Heart right ventricle (tissue), 16 donors: ENCODE data around the gene TNN. TPM values are rescaled to one million over a fixed set of nuclear protein-coding genes. Genes with fewer than 3 reads are reported as not detected.

Experiments used
- ATAC-seq, 8 donors: fragments of 200-7000 bp; cut with Tn5 transposase; one replicate each; pipeline ENCODE4 v1.9.1; 2020; ENCODE audit warnings: mild to moderate bottlenecking in 8 of 8, moderate library complexity in 8 of 8, moderate number of reproducible peaks in 1 of 8
- DNase-seq, 2 donors: peaks; one replicate each; pipeline ENCODE4 v3.0.0-alpha.2; 2020
- H3K27ac ChIP-seq, 10 donors: fragments of 200-600 bp; sonication (generic) in 2 of 10; one replicate each; pipeline versions ENCODE4 v1.5.0 to v1.8.0; 2020 to 2022; ENCODE audit warnings: mild to moderate bottlenecking in 3 of 10
- H3K27me3 ChIP-seq, 7 donors: fragments of 200-600 bp; one replicate each; pipeline ENCODE4 v1.8.0; 2021 to 2022; ENCODE audit warnings: mild to moderate bottlenecking in 2 of 7
- H3K36me3 ChIP-seq, 9 donors: fragments of 200-600 bp; sonication (generic) in 1 of 9; one replicate each; pipeline versions ENCODE4 v1.5.0 to v1.8.0; 2020 to 2022; ENCODE audit warnings: mild to moderate bottlenecking in 2 of 9
- H3K4me1 ChIP-seq, 9 donors: fragments of 200-600 bp; sonication (generic) in 1 of 9; one replicate each; pipeline versions ENCODE4 v1.5.0 to v1.8.0; 2020 to 2022; ENCODE audit warnings: mild to moderate bottlenecking in 4 of 9
- H3K4me3 ChIP-seq, 10 donors: fragments of 200-600 bp; sonication (generic) in 2 of 10; one replicate each; pipeline versions ENCODE4 v1.5.0 to v1.8.0; 2020 to 2022; ENCODE audit warnings: mild to moderate bottlenecking in 7 of 10, moderate library complexity in 2 of 10
- H3K9me3 ChIP-seq, 11 donors: fragments of 200-600 bp in 10 of 11; sonication (generic) in 2 of 11; one replicate each; pipeline versions ENCODE4 v1.5.0 to v1.8.0; 2013 to 2022; ENCODE audit warnings: mild to moderate bottlenecking in 2 of 11, control low read depth in 1 of 11, moderate library complexity in 1 of 11
- CTCF ChIP-seq, 9 donors: fragments of 200-600 bp; sonication (generic) in 2 of 9; IDR thresholded peaks; one replicate each; pipeline versions ENCODE4 v1.5.0 to v1.8.0; 2021 to 2022; ENCODE audit warnings: antibody characterized with exemption in 9 of 9, mild to moderate bottlenecking in 5 of 9, moderate library complexity in 1 of 9
- WGBS, 2 donors: extraction: QIAGEN DNeasy Blood & Tissue Kit; methylation state at CpG; one replicate each; pipeline ENCODE4 v1.1.7; 2013; ENCODE audit warnings: inconsistent platforms in 1 of 2; 5-methylcytosine and 5-hydroxymethylcytosine counted together
- intact Hi-C, 10 donors: fragments of 100-400 bp; cut with DNase I; formaldehyde crosslinking; loops; one replicate each; pipeline versions ENCODE4 v1.11.1 to v1.14.2; 2022
- polyA plus RNA-seq, 2 donors: library from polyadenylated mRNA; stranded (reverse); fragments of 200-250 nt; gene quantifications; one replicate each; pipeline ENCODE4 v1.2.3, GENCODE V29; 2013
- total RNA-seq, 10 donors: library from RNA; stranded (reverse); fragmentation: NEBNext Ultra II Directional in 3 of 10; extraction: Animal tissue kit (Norgen Biotek cat#: 25700) in 3 of 10; gene quantifications; one replicate each; pipeline versions ENCODE4 v1.2.1 to v1.2.4, GENCODE V29; 2021 to 2023
- donor health status: Arrhythmogenic right ventricular cardiomyopathy.
- donor health status: ischemic (EF 13 %, LVEDD 7.1; RV severe dilation, severe dysfunction).
- donor health status: healthy with polysubstance abuse.
- donor health status: DM: no; HTN: yes; CAD: no.
- donor health status: DM: no; HTN: no; CAD: no.
- donor health status: ischemic (EF 25% LVEDD 6.9; RV normal size, moderate dysfunction).
- donor health status: ischemic (EF 25% LVEDD 5.7; RV mildly dilated, moderate dysfunction).
- donor health status: healthy.
- donor health status: DM: yes; HTN: yes; CAD: no.
- donor health status: Ischemic cardiomyopathy.
- donor health status: ischemic (EF 35%, LVEDD 5.7; RV mildly dilated, moderate dysfunction).
- donor health status: nonischemic (EF 11% LVEDD 7.7; RV severe dilation, severe dysfunction).
- donor health status: DM: yes; HTN: yes; CAD: no.
- donor health status: PGD.
- donor health status: ischemic (EF 29% LVEDD 5.4; RV normal size, mild dysfunction).
- donor health status: nonischemic (EF 23%, LVEDD 6.1; RV moderate dilation, normal function).

TNN gene
- total and polyA plus RNA-seq, 12 donors: 0.03 to 1.1 (median 0.11) TPM; not detected in 1

GRCh38 chr1:175090780-175091179, 23.1 kb downstream of the TNN start:
- Histone ChIP-seq H3K27ac (peak overlapping the region in 4 of 10 donors; percentile 45 to 61 (median 55)), H3K27me3 (no peaks in the 10 kb centered on the region), H3K4me3 (no peak overlapping the region), H3K9me3 (no peaks in the 10 kb centered on the region), H3K36me3 (no peaks in the 10 kb centered on the region), H3K4me1 (peaks cover 0 to 18% (median 0%) of the 10 kb centered on the region in 9 donors)
- 86 to 93% methylated on average over 2 of the region's 2 CpGs for WGBS, 2 donors
- peak in 7 of 8 donors; percentile 77 to 86 (median 80) for ATAC-seq
- intact Hi-C loops: no loop called here
- TF ChIP-seq CTCF (IDR thresholded peaks at IDR 0.05): no peak
- peak; percentile 24 to 38 for DNase-seq

- no peak for DNase-seq
- no peaks in the 10 kb centered on the region for H3K27me3 ChIP-seq
- H3K36me3 ChIP-seq: no peaks in the 10 kb centered on the region
- H3K4me1 ChIP-seq: peaks cover 0 to 5% (median 0%) of the 10 kb centered on the region in 9 donors
- intact Hi-C loops: no loop called here
- no peaks in the 10 kb centered on the region for H3K9me3 ChIP-seq
- H3K27ac ChIP-seq: no peak overlapping the region
- no peak overlapping the region for H3K4me3 ChIP-seq
- 74 to 80% methylated on average over 4 of the region's 4 CpGs for WGBS, 2 donors
- TF ChIP-seq CTCF (IDR thresholded peaks at IDR 0.05): no peak
- ATAC-seq: no peak
These were observed 27.0 kb downstream of the TNN start for GRCh38 chr1:175094626-175095025.

GRCh38 chr1:175095069-175095468, 27.4 kb downstream of the TNN start:
- TF ChIP-seq CTCF (IDR thresholded peaks at IDR 0.05): no peak
- peaks cover 0 to 4% (median 0%) of the 10 kb centered on the region in 9 donors for H3K4me1 ChIP-seq
- DNase-seq: no peak
- WGBS, 2 donors: 92% methylated on average over 3 of the region's 3 CpGs
- no peaks in the 10 kb centered on the region for H3K27me3 ChIP-seq
- H3K9me3 ChIP-seq: no peaks in the 10 kb centered on the region
- H3K27ac ChIP-seq: no peak overlapping the region
- no peak for ATAC-seq
- no peaks in the 10 kb centered on the region for H3K36me3 ChIP-seq
- intact Hi-C loops: no loop called here
- H3K4me3 ChIP-seq: no peak overlapping the region

- no peak overlapping the region for H3K27ac ChIP-seq
- 90 to 95% methylated on average over 3 of the region's 3 CpGs for WGBS, 2 donors
- H3K36me3 ChIP-seq: no peaks in the 10 kb centered on the region
These were observed 28.5 kb downstream of the TNN start for GRCh38 chr1:175095978-175096607.

More at GRCh38 chr1:175095978-175096607, 28.5 kb downstream of the TNN start:
- no peak overlapping the region for H3K4me3 ChIP-seq
- intact Hi-C loops: no loop called here
- no peak for DNase-seq
- peaks cover 0 to 2% (median 0%) of the 10 kb centered on the region in 9 donors for H3K4me1 ChIP-seq
- ATAC-seq: no peak
- H3K27me3 ChIP-seq: no peaks in the 10 kb centered on the region
- no peak for TF ChIP-seq CTCF (IDR thresholded peaks at IDR 0.05)
- no peaks in the 10 kb centered on the region for H3K9me3 ChIP-seq
